ENCODE results near the gene CTSO. TPM values are rescaled to one million over a fixed set of nuclear protein-coding genes. Genes with fewer than 3 reads are reported as not detected.

Gene CTSO
- total and polyA plus RNA-seq, 2 donors (not counting 3 experiments of a cell fraction or from before 2014, with no cell fraction given): 7.9 to 8.5 TPM

- no peaks in the 10 kb centered on the region for H3K9me3 ChIP-seq (replicated peaks; ENCODE audit: control insufficient read depth, insufficient read depth, low read length)
- no peak overlapping the region for H3K4me2 ChIP-seq (ENCODE audit: insufficient read depth, low read length)
- DNase-seq (ENCODE audit: low read depth, low spot score) (peak; percentile 11), FAIRE-seq (no peak)
- no peaks in the 10 kb centered on the region for H3K9me1 ChIP-seq (replicated peaks; ENCODE audit: control insufficient read depth, extremely low read depth, insufficient read depth, low read length)
- no peaks in the 10 kb centered on the region for H3K27me3 ChIP-seq (ENCODE audit: control insufficient read depth in 2 of 2, insufficient read depth in 2 of 2, low read length in 2 of 2)
- H3K79me2 ChIP-seq (ENCODE audit: control insufficient read depth, insufficient read depth, low read length): no peaks in the 10 kb centered on the region
- no peak overlapping the region for H3K9ac ChIP-seq (replicated peaks; ENCODE audit: extremely low read depth, insufficient read depth, low read length)
- no peaks in the 10 kb centered on the region for H3K4me1 ChIP-seq (ENCODE audit: control insufficient read depth, extremely low read depth, insufficient read depth, low read length)
- no peak overlapping the region for H3K4me3 ChIP-seq (replicated peaks in 1 of 3; ENCODE audit: insufficient read depth in 1 of 3, low read depth in 1 of 3, low read length in 3 of 3)
- CTCF ChIA-PET: no interaction called here
- H2AFZ ChIP-seq (ENCODE audit: low read depth, low read length): no peak overlapping the region
- no peak overlapping the region for H3K27ac ChIP-seq (ENCODE audit: insufficient read depth, low read depth, low read length)
- BruUV-seq (replicated peaks): no TSS peak
- POLR2A ChIA-PET: no interaction called here
- dilution Hi-C loops (cut with MboI; ENCODE audit: extremely low pct_ligation_motif_present, low sequenced_read_pairs): no loop called here
- H3K36me3 ChIP-seq (ENCODE audit: control insufficient read depth in 2 of 2, extremely low read depth in 1 of 2, insufficient read depth in 2 of 2, low read length in 2 of 2): no peaks in the 10 kb centered on the region
- intact Hi-C loops (cut with micrococcal nuclease): no loop called here
- TF ChIP-seq GATA2 (IDR thresholded peaks at IDR 0.05; ENCODE audit: insufficient read depth, insufficient read length, low read depth, low read length) (no peak), FOS (IDR thresholded peaks at IDR 0.05; ENCODE audit: borderline replicate concordance, insufficient read depth, low read length) (no peak), MYC (IDR thresholded peaks at IDR 0.05; ENCODE audit: low read depth, low read length) (no peak), EZH2 (IDR thresholded peaks at IDR 0.05; ENCODE audit: borderline replicate concordance, low read depth, low read length, severe bottlenecking) (no peak), POLR2AphosphoS5 (IDR thresholded peaks at IDR 0.05; ENCODE audit: insufficient read depth, low read depth, low read length) (no peak), MAX (IDR thresholded peaks at IDR 0.05; ENCODE audit: insufficient read depth, insufficient read length) (no peak)
- TF ChIP-seq, protein P1, sequence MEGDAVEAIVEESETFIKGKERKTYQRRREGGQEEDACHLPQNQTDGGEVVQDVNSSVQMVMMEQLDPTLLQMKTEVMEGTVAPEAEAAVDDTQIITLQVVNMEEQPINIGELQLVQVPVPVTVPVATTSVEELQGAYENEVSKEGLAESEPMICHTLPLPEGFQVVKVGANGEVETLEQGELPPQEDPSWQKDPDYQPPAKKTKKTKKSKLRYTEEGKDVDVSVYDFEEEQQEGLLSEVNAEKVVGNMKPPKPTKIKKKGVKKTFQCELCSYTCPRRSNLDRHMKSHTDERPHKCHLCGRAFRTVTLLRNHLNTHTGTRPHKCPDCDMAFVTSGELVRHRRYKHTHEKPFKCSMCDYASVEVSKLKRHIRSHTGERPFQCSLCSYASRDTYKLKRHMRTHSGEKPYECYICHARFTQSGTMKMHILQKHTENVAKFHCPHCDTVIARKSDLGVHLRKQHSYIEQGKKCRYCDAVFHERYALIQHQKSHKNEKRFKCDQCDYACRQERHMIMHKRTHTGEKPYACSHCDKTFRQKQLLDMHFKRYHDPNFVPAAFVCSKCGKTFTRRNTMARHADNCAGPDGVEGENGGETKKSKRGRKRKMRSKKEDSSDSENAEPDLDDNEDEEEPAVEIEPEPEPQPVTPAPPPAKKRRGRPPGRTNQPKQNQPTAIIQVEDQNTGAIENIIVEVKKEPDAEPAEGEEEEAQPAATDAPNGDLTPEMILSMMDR (IDR thresholded peaks at IDR 0.05; ENCODE audit: extremely low read depth in 1 of 2, insufficient read depth in 1 of 2, low read depth in 1 of 2, low read length in 2 of 2): no peak
- H4K20me1 ChIP-seq (replicated peaks; ENCODE audit: control insufficient read depth, extremely low read depth, insufficient read depth, low read length): no peaks in the 10 kb centered on the region
These were observed 64.5 kb downstream of the CTSO start for GRCh38 chr4:155889031-155889793.

All from endothelial cell of umbilical vein (primary cell).